ENCODE measurements around the gene TRPV2. TPM values are rescaled to one million over a fixed set of nuclear protein-coding genes. Genes with fewer than 3 reads are reported as not detected.
"Not testable (repeated sequence)": the region's sequence is repeated elsewhere in the genome, so short reads cannot be mapped to it uniquely, and the experiment has no call there.

TRPV2 gene
- total RNA-seq, 2 donors from 2014 or later = 35.4 to 74.9 TPM

DNA sequence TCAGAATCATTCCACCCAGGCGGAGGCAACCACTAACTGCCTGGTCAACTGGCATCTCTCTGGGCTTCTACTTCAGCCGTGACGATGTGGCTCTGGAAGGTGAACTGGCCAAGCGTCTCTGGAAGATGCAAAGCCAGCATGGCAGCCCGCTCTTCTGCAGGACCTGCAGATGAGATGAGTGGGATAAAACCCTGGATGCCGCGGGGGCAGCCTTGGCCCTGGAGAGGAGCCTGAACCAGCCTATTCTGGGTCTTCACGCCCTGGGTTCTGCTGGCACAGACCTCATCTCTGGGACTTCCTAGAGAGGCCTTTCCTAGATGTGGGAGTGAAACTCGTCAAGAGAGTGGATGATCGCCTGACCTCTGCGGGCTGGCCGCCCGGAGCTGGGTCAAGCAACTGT is 23.9 kb upstream of the TRPV2 start:
- H3K9me3 Mint-ChIP-seq = no peaks in the 10 kb centered on the region
- H3K27ac Mint-ChIP-seq = no peak overlapping the region
- no peaks in the 10 kb centered on the region for H3K4me1 Mint-ChIP-seq
- no peaks in the 10 kb centered on the region for H3K27me3 Mint-ChIP-seq
- H3K4me3 Mint-ChIP-seq = no peak overlapping the region
- no peak for ATAC-seq (replicated peaks)
- H3K36me3 Mint-ChIP-seq (ENCODE audit: low read depth) = no peaks in the 10 kb centered on the region

- H3K36me3 Mint-ChIP-seq (ENCODE audit: low read depth) = not testable (repeated sequence)
Observed at GRCh38 chr17:16392491-16392890, 22.9 kb upstream of the TRPV2 start.

DNA sequence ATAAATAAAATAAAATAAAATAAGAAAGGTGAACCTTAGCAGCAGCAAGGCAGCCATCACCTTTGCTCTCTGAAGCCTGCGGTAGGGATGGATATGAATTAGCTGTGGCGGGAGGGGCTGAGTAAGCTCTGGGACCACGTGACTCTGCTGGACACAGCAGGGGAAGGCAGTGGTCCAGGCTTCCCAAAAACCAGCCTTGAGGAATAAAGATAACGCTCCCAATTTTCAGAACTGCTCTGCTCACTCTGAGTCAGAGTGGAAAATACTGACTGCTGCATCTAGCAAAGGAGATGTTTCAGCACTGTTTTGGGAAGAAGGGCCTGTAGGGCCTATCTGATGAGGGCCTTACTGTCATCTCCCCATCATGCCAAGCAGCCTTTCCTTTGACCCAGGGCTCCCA is 19.5 kb upstream of the TRPV2 start:
- H3K4me3 Mint-ChIP-seq; H3K27ac Mint-ChIP-seq; H3K4me1 Mint-ChIP-seq; H3K9me3 Mint-ChIP-seq; H3K36me3 Mint-ChIP-seq (ENCODE audit: low read depth); ATAC-seq (replicated peaks); H3K27me3 Mint-ChIP-seq: not testable (repeated sequence)

More at GRCh38 chr17:16392491-16392890, 22.9 kb upstream of the TRPV2 start:
- not testable (repeated sequence) for H3K9me3 Mint-ChIP-seq; H3K27me3 Mint-ChIP-seq; ATAC-seq (replicated peaks); H3K4me3 Mint-ChIP-seq; H3K27ac Mint-ChIP-seq; H3K4me1 Mint-ChIP-seq

DNA sequence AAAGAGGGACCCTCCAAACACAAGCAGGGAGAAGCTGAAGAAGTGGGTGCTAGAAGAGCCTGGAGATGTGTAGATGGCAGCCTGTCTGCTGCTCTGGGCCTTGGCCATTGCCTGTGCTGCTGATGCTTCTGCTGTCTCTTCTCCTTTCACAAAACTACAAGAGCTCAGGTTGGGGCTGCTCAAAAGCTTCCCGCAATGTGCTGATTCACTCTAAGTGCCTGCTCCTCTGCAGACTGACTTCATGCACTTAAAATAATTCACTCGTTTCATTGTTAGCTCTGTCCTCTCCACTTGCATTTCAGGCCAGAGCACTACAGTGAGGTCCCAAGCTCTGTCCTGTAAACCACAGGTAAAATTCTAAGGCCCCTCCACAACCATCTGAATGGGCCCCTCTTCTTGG is 18.7 kb upstream of the TRPV2 start:
- not testable (repeated sequence) for H3K9me3 Mint-ChIP-seq; H3K27ac Mint-ChIP-seq; H3K27me3 Mint-ChIP-seq; H3K4me1 Mint-ChIP-seq; H3K36me3 Mint-ChIP-seq (ENCODE audit: low read depth); ATAC-seq (replicated peaks); H3K4me3 Mint-ChIP-seq

GRCh38 chr17:16398270-16399267 is 16.8 kb upstream of the TRPV2 start:
- no peak overlapping the region for H3K4me3 Mint-ChIP-seq

GRCh38 chr17:16403847-16404246 is 11.5 kb upstream of the TRPV2 start:
- not testable (repeated sequence) for H3K4me1 Mint-ChIP-seq; ATAC-seq (replicated peaks); H3K9me3 Mint-ChIP-seq; H3K27me3 Mint-ChIP-seq; H3K27ac Mint-ChIP-seq; H3K36me3 Mint-ChIP-seq (ENCODE audit: low read depth); H3K4me3 Mint-ChIP-seq

More at GRCh38 chr17:16398270-16399267, 16.8 kb upstream of the TRPV2 start:
- no peaks in the 10 kb centered on the region for H3K9me3 Mint-ChIP-seq
- peak overlapping the region; percentile 28 for H3K27ac Mint-ChIP-seq
- H3K27me3 Mint-ChIP-seq = no peaks in the 10 kb centered on the region
- no peaks in the 10 kb centered on the region for H3K36me3 Mint-ChIP-seq (ENCODE audit: low read depth)
- peaks cover 6% of the 10 kb centered on the region for H3K4me1 Mint-ChIP-seq
- ATAC-seq (replicated peaks) = peak; percentile 77

DNA sequence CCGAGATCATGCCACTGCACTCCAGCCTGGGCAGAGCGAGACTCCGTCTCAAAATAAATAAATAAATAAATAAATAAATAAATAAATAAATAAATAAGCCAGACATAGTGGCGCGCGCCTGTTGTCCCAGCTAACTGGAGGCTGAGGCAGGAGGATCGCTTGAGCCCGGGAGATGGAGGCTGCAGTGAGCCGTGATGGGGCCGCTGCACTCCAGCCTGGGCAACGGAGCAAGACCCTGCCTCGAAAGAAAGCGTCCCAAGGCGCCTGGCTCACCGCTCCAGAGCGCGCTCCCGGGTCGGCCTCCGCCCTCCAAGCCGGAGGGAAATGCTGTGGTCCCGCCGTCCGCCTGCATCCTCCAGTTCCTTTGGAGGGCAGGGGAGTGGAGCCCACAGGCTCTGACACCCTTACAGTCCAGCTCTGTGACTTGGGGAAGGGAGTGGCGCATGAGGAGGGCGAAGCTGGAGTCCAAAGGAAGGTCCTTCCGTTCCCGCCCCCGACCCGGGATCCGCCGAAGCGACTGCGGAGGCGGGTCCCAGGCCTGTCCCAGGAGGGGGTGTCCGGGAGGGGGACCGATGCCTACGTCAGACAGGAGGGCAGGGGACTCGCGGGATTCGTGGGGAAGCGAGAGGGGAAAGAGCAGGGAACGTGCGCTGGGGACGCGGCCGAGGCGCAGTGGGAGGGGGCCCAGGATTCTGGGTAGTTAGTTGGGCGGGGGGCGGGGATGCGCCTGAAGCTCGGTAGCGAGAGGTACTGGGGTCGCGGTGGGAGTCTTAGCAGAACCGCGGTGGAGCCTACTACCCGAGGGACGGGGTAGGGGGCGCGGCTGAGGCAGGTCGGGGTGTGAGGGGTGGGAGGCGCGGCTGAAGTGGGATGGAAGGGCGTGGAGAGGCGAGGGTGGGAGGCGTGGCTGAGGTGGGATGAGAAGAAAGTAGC is 8.4 kb upstream of the TRPV2 start:
- Mint-ChIP-seq H3K4me3 (peak overlapping the region; percentile 54), H3K27ac (no peak overlapping the region), H3K9me3 (no peaks in the 10 kb centered on the region), H3K27me3 (peaks cover 8% of the 10 kb centered on the region), H3K4me1 (peaks cover 4% of the 10 kb centered on the region), H3K36me3 (ENCODE audit: low read depth) (no peaks in the 10 kb centered on the region)
- peak; percentile 34 for ATAC-seq (replicated peaks)

GRCh38 chr17:16407911-16408588 is 7.3 kb upstream of the TRPV2 start:
- peak overlapping the region; percentile 26 for H3K4me3 Mint-ChIP-seq
- H3K36me3 Mint-ChIP-seq (ENCODE audit: low read depth) = no peaks in the 10 kb centered on the region
- peak; percentile 59 for ATAC-seq (replicated peaks)
- H3K27ac Mint-ChIP-seq = no peak overlapping the region
- H3K4me1 Mint-ChIP-seq = peaks cover 4% of the 10 kb centered on the region
- H3K9me3 Mint-ChIP-seq = no peaks in the 10 kb centered on the region
- H3K27me3 Mint-ChIP-seq = peaks cover 8% of the 10 kb centered on the region

DNA sequence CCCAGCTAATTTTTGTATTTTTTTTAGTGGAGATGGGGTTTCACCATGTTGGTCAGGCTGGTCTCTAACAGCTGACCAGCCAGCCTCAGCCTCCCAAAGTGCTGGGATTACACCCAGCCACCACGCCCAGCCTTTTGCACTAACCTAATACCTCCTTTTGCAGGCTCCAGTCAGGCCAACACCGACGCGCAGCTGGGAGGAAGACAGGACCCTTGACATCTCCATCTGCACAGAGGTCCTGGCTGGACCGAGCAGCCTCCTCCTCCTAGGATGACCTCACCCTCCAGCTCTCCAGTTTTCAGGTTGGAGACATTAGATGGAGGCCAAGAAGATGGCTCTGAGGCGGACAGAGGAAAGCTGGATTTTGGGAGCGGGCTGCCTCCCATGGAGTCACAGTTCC is 2.0 kb downstream of the TRPV2 start:
- no peaks in the 10 kb centered on the region for H3K27me3 Mint-ChIP-seq
- peaks cover 53% of the 10 kb centered on the region for H3K36me3 Mint-ChIP-seq (ENCODE audit: low read depth)
- H3K9me3 Mint-ChIP-seq = no peaks in the 10 kb centered on the region
- peak overlapping the region; percentile 98 for H3K27ac Mint-ChIP-seq
- ATAC-seq (replicated peaks) = no peak
- H3K4me3 Mint-ChIP-seq = peak overlapping the region; percentile 98
- peaks cover 25% of the 10 kb centered on the region for H3K4me1 Mint-ChIP-seq

DNA sequence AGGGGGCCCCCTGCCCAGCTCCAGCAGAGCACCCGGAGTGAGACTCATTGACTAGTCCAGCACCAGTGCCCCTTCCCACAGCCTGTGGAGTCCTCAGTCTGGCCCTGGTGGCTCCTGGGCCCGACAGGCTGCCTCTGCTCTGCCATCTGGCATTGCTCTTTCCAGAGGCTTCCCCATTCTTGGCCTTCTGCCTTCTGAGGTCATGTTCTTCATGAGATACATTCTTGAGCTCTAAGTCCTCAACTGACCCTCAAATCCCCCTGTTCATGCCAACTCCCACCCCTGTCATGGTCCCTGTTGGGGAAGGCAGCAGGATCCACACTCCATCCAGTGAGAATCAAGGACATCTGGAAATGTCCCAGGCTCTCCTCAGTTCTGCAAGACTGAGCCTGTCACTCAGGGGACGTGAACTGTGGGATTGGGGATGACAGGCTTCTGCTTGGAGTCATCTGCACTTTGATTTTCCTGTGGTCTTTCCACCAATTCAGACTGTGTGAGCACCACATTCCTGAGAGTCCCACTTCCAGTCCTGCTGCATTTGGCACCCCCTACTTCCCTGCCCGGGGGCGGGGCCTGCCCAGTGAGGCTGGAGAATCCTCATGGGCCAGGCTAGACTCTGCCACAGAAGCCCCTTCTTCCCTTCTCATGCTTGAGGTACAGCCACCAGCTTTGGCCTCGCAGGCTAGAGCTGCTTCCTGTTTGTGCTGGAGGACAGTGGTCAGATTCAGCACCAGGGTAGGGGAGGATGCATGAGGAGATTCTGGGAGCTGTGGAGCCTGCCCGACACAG is 2.7 kb downstream of the TRPV2 start:
- H3K36me3 Mint-ChIP-seq (ENCODE audit: low read depth) = peaks cover 60% of the 10 kb centered on the region
- H3K4me1 Mint-ChIP-seq = peaks cover 25% of the 10 kb centered on the region
- ATAC-seq (replicated peaks) = no peak
- H3K27ac Mint-ChIP-seq = peak overlapping the region; percentile 98
- H3K27me3 Mint-ChIP-seq = no peaks in the 10 kb centered on the region
- H3K4me3 Mint-ChIP-seq = peak overlapping the region; percentile 98
- no peaks in the 10 kb centered on the region for H3K9me3 Mint-ChIP-seq

- peaks cover 66% of the 10 kb centered on the region for H3K36me3 Mint-ChIP-seq (ENCODE audit: low read depth)
- H3K27ac Mint-ChIP-seq = peak overlapping the region; percentile 98
- H3K9me3 Mint-ChIP-seq = no peaks in the 10 kb centered on the region
- peak; percentile 38 for ATAC-seq (replicated peaks)
- peak overlapping the region; percentile 98 for H3K4me3 Mint-ChIP-seq
- H3K4me1 Mint-ChIP-seq = peaks cover 25% of the 10 kb centered on the region
- H3K27me3 Mint-ChIP-seq = no peaks in the 10 kb centered on the region
Observed at GRCh38 chr17:16418685-16419068, 3.3 kb downstream of the TRPV2 start.

DNA sequence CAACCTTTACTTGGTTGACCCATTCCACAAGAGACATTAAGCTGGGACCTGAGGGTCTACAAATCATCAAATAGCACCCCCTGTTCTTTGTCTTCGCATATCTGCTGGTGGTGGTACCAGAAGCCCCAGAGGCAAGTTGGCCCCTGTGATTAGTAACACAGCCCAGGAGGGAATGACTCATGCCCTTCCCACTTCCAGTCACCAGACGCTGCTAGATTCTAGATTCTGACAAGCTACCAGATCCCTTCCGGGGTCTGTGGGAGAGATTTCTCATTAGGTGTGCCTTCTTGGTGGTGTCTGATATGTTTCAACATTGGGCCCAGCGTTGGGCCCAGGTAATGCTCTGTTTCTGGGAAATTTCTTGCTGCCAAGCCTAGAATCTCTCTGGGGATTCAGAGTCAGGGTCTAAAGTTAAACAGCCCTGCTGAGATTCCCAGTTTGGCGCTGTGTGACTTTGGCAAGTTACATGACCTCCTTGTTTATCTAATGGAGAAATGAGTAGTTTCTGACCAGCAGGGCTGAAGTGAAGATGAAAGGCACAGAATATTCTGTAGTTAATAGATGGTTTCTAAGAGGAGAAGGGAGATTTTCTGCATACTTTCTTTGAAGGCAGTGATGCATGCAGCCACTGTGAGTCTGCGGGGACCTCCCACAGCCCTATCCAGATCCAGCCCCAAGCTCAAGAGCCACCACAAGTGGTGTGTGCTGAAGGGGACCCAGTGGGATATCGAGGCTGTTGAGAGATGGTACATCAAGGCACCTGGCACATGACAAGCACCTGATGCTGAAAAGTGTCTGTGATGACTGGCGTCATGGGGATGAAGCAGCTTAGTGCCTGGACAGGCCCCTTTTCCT is 3.9 kb downstream of the TRPV2 start:
- H3K9me3 Mint-ChIP-seq = no peaks in the 10 kb centered on the region
- peak; percentile 81 for ATAC-seq (replicated peaks)
- H3K27ac Mint-ChIP-seq = peak overlapping the region; percentile 98
- H3K36me3 Mint-ChIP-seq (ENCODE audit: low read depth) = peaks cover 68% of the 10 kb centered on the region
- peak overlapping the region; percentile 98 for H3K4me3 Mint-ChIP-seq
- peaks cover 25% of the 10 kb centered on the region for H3K4me1 Mint-ChIP-seq
- H3K27me3 Mint-ChIP-seq = no peaks in the 10 kb centered on the region

DNA sequence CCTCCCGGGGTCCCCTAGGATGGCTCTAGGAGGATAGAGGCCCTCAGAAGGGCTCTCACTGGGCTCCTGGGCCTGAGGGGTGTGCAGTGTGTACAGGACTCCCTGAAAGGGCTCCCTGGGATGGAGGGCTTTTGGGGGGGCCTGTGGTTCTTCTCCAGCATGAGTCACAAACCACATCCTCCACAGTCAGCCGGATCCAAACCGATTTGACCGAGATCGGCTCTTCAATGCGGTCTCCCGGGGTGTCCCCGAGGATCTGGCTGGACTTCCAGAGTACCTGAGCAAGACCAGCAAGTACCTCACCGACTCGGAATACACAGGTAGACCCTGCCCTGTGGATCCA is 4.5 kb downstream of the TRPV2 start:
- peak overlapping the region; percentile 98 for H3K4me3 Mint-ChIP-seq
- peak; percentile 15 for ATAC-seq (replicated peaks)

More for the DNA sequence above, 4.5 kb downstream of the TRPV2 start:
- peaks cover 68% of the 10 kb centered on the region for H3K36me3 Mint-ChIP-seq (ENCODE audit: low read depth)
- H3K27ac Mint-ChIP-seq = peak overlapping the region; percentile 98
- peaks cover 20% of the 10 kb centered on the region for H3K4me1 Mint-ChIP-seq
- H3K9me3 Mint-ChIP-seq = no peaks in the 10 kb centered on the region
- H3K27me3 Mint-ChIP-seq = no peaks in the 10 kb centered on the region
